Activated T-helper 9 cell treated with anti-CD3 and anti-CD28 coated beads, Interleukin-2, amount 50 U/mL, for 16 hours (primary cell): ENCODE data around the gene PLEKHA6.
"Not testable (repeated sequence)": the region's sequence is repeated elsewhere in the genome, so short reads cannot be mapped to it uniquely, and the experiment has no call there.

ENCODE experiments used
- DNase-seq: peaks from one replicate; pipeline ENCODE4 v3.0.0-alpha.2; 2020; ENCODE audit warnings: low read depth

PLEKHA6 gene

GRCh38 chr1:204314893-204315658, 44.7 kb downstream of the PLEKHA6 start:
- no peak for DNase-seq

DNA sequence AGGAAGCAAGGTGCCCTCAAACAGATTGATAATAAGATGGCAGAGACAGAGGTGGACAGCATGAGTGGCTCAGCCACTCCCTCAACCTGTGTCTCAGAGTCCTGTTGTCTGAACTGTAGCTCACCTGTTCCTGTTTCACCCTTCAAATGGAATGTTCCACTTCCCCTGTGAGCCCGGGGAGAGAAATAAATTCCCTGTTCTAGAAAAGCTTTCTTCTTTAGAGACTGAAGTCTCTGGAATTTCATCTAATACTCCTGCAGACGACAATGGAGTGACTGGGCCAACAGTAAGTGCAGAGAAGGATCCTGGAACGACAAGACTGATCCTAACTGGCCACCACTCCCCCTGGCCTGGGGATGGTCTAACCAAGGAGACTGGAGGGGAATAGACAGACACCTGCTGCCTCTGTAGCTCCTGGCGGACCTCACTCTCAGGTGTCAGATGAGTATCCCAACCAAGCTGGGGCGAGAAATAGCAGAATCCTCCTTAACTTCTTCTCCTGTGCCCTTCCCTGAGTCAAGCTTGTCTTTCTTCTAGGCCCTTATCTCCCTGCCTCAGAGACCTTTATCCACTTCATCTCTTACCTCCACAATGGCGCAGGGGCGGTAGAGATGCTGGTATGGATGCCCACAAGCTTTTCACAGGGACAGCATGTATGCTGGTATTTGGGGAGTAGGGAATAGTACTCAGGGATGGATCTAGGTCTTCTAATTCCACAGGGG, 45.4 kb downstream of the PLEKHA6 start:
- DNase-seq: no peak

DNA sequence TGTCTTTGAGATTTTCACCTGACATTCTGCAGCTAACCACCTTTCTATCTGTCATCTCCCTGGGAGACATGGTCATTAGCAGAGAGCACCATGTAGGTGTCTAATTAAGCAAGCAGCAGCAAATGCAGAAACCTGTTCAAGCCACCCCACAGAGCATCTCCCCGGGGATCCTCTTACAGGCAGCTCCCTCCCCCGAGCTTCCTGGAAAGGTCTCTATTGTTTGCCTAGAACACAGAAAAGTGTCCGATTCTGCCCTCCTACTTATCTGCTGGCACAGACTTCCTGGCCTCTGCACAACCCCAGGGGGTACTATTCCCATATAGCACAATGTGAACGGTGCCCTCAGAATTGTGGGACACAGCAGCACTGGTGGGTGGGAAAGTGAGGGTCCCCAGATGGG, 46.1 kb downstream of the PLEKHA6 start:
- no peak for DNase-seq

- not testable (repeated sequence) for DNase-seq
Observed at GRCh38 chr1:204310970-204311369, 48.8 kb downstream of the PLEKHA6 start.

GRCh38 chr1:204308023-204308628, 51.6 kb downstream of the PLEKHA6 start:
- DNase-seq: no peak

- no peak for DNase-seq
Observed at GRCh38 chr1:204307334-204307883, 52.3 kb downstream of the PLEKHA6 start.

- no peak for DNase-seq
Observed at GRCh38 chr1:204306076-204306475, 53.7 kb downstream of the PLEKHA6 start.

DNA sequence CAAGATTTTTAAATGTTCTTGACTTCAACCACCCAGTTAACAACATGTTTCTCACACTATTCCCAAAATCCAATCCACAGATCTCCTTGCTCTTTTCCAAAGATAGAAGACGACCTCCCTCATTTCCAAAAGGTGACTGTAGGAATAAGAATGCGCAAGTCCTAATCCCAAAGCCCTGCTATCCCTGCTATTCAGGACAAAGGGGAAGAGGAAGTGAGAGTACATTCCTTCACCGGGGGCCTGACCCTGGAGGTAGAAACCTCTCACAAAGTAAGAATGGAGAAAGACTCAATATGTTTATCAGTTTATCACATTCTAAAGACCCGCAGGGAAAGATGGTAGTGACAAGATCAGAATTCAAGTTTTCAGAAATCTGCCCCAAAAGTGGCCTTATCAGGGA, 55.7 kb downstream of the PLEKHA6 start:
- no peak for DNase-seq

- no peak for DNase-seq
Observed at GRCh38 chr1:204302769-204303168, 57.0 kb downstream of the PLEKHA6 start.

DNA sequence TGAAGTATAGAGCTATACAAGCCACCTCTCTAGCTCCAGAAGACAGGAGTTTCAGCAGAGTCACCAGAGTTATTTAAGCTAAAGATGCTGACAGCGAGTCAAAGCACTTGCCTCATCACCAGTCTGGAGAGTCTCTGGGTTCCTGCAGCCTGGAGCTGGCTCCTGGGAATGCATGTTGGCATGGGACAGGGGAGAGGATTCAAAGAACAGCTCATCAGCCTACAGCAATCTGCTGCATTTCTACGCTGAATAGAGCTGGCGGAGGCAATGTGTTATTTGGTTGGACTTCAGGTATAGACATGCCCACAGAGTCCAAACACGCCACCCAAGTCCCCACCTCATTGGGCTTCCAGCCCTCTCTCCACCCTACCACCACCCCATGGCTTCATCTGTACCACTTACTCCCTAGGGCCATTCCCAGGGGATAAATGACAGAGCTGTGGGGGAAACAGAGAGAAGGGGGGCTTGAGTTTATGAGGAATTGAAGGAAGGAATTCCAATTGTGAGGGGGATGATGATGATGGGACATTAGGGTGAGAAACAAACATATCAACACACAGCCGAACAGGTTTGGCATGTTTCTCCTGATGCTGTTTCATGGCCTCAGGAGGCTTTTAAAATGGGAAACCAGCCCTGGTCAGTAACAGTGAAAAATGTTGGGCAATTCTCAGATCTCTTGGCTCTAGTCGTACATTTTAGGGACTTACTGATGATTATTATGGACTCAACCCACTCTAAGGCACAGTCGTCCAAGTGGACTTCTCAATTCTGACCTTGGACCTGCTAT, 58.4 kb downstream of the PLEKHA6 start:
- DNase-seq: no peak

DNA sequence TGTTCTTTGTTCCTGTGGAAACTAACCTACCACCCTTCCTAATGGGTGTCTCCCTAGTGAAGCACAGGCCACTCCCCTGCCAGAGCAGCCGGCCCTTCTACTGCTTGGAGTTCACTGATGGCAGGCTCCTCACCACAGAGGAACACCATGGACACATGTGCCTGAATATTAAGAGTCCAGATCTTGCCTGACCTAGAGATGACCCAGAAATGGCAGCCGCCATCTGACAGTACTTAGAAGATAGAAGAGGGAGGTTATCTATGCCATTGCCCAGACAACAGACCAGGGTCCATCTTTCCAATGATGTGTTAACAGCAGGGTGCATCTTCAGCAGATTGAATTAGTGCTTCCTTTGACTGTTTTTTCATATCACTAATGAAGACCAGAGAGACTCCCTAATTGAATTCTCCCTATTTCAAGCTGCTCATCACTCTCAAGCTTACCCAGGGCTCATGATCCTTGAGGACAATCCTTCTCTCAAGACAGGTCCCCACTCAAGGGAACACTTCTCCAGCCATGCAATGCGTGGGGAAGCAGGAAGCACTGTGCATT, 59.8 kb downstream of the PLEKHA6 start:
- DNase-seq: no peak

GRCh38 chr1:204296431-204296988, 63.2 kb downstream of the PLEKHA6 start:
- DNase-seq: no peak

- DNase-seq: no peak
Observed at GRCh38 chr1:204295671-204296070, 64.1 kb downstream of the PLEKHA6 start.

DNA sequence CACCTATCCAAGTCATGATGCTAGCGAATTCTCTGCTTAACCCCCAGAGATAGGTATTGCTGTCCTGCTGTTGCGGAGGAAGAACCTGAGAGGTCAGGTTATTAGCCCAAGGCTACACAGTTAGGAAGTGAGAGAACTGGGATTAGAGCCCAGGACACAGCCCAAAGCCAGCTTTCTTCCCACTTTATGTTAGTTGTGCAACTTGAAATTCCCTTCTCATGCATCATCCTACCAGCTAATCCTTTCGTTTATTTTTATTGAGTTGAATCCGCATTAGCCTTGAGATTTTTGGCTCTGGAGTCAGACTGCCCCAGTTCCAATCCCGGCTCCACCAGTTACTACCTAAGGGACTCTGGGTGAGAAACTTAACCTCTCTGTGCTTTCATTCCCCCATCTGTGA, 65.4 kb downstream of the PLEKHA6 start:
- DNase-seq: no peak

- no peak for DNase-seq
Observed at GRCh38 chr1:204293605-204294337, 66.0 kb downstream of the PLEKHA6 start.

DNA sequence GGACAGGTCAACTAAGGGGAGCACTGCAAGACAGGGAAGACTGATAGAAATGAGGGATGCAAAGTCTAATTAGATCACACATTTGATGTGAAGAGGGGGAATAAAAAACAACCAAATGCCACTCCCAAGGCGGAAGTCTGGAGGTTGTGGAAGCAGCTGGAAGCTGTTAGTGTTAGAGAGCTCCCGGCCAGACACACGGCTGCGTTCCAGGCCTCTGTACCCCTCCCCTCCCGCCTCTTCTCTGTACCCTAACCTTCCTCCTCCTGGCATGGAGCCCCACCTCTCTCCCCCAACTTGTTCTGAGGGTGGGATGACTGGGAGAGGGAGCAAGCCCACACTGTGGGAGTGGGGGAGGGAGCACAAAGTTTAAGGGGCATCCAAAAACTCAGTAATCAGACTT, 67.0 kb downstream of the PLEKHA6 start:
- no peak for DNase-seq

DNA sequence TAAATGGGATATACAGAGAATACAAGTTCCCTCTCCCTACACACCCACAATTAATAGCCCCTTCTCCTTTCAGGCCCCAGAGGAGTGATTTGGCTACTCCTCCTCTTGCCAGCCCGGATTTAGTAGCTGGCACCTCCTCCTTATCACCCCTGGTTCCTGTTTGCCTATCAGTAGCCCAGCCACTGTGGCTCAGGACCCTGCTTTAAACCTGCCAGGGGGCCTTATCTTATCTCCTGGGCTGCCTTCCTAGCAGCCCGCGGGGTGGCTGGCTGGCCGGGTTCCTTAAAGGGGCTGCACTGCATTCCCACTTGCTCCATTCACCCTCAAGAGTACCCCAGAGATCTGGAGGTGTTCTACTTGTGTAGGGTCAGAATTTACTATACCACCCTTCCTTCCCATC, 70.4 kb downstream of the PLEKHA6 start:
- DNase-seq: no peak

DNA sequence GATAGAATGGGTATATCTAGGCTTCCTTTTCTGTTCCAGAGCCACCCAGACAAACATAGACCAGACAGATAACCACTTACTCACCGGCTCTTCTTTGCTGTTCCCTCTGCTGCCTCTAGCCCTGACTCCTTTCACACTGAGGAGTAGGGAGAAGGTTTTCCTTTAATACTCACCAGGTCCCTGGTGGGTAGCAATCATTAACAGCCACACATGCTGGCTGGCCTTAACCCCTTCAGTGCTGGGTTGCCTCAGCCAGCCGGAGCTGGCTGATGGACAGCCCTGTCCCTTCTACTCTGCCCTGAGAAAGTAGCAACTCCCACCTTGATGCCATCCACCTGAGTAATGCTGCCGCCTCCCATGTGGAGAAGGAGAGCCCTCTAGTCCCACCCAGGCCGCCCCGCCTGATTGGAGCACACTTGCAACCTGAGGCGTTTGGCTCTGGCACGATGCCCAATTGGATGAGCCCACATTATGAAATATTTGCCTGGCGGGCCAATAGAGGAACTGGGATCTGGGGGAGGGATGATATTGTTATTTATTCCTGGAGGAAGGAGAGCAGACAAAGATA, 71.6 kb downstream of the PLEKHA6 start:
- no peak for DNase-seq

DNA sequence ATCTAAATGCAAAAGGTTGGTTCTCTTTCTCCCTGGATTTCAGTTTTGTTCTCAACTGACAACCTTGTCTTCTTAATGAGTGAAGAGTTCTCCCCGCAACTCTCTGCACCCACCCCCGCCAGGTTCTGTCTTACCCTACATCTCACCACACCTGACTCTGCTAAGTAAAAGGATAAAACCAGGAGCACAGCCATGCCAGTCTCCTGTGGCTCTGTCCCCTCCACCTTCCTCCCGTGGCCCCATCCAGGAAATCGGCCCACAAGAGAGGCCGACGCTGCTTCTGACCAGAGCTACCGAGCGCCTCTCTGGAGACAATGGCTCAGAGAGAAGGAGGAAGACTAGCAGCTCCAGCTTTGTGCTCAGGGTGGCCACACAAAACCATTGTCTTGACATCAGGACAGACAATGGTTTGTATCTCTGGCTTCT, 72.2 kb downstream of the PLEKHA6 start:
- DNase-seq: no peak

GRCh38 chr1:204286831-204287421, 72.8 kb downstream of the PLEKHA6 start:
- no peak for DNase-seq
